NCI-H524 treated with DMSO at 0.1 percent for 48 hours (cell line): ENCODE data around the gene KYNU.
"Not testable (repeated sequence)": the region's sequence is repeated elsewhere in the genome, so short reads cannot be mapped to it uniquely, and the experiment has no call there.

Experiments used
- DNase-seq: peaks from one replicate; lab custom pipeline; 2025; lab: John Stamatoyannopoulos, UW

Gene KYNU

GRCh38 chr2:142871396-142871795, 6.1 kb upstream of the KYNU start:
- DNase-seq, result no peak

GRCh38 chr2:142872882-142873724, 4.4 kb upstream of the KYNU start:
- no peak for DNase-seq

DNA sequence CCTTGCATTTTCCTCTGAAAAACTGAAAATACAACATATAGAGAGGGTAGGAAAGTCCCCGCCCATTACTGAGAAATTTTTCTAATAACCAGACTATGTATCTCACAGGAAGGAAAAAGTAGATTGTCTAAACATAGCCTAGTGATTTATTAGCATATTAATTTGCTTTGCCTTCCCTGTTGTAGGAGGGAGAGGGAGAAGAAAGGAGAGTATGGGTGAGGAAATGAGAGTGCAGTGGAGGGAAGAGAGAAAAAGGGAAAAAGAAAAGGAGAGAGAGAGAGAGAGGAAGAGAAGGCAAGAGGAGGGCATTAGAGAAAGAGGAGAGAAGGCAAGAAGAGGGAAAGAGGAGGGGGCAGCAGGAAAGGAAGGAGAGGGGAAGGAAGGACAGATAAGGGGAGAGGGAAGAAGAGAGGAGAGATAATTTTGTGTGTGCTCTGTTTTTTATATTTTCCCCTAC, 3.6 kb upstream of the KYNU start:
- DNase-seq, result no peak

DNA sequence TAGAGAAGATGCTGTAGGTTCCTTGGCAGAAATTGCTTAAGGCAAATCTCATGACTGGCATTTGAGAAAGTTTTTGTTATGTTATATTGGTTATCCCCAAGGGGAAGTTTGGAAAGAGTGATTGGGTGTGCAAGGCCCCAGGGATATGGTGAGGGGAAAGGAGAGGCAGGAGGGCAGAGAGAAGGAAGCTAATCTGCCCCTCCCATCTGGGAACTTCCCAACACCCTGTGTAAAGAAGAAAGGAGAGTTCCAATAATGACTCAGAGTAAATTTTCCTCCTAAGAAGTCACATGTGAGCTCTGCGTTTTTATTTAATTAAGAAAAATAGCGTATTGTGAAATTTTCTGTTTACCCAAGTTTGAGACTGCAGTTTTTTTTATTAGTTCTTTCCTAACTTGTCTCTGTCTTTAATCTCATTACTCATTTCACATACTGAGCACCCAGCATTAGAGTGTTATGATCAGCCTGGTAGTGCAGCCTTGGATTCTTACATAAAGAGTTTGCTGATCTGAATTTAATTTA, 3.1 kb upstream of the KYNU start:
- DNase-seq, result no peak

- no peak for DNase-seq
Observed at GRCh38 chr2:142875010-142875409, 2.5 kb upstream of the KYNU start.

GRCh38 chr2:142875652-142876051, 1.8 kb upstream of the KYNU start:
- DNase-seq, result no peak

- no peak for DNase-seq
Observed at GRCh38 chr2:142876423-142876822, 1.0 kb upstream of the KYNU start.

DNA sequence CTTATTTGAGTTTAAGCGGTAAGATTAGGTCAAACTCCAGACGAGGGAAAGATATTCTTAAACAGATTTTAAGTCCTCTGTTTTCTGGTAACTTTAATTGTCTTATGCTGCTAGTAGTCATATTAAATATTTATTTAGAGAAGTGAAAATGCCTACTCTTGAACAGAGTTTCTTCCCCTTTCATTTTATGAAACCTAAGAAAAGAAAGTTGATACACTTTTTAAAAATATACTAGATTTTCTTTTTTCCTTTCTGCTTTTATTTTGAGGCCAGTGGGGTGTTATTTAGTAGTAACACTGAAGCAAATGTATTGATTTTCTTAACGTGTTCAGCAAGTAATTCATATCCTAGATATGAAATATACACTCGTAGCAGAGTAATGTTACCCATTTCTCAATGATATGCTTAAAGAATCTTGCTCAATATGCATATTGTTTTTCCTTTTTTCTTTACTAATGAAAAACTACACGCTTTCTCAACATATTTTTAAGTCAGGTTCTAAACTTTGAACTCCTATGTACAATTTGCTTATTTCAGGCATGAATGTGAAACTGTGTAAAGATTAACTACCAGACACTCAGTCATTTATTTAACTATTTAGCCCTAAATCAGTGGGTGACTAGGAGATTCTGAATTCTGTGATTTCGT, 691 bp downstream of the KYNU start:
- DNase-seq, result no peak

DNA sequence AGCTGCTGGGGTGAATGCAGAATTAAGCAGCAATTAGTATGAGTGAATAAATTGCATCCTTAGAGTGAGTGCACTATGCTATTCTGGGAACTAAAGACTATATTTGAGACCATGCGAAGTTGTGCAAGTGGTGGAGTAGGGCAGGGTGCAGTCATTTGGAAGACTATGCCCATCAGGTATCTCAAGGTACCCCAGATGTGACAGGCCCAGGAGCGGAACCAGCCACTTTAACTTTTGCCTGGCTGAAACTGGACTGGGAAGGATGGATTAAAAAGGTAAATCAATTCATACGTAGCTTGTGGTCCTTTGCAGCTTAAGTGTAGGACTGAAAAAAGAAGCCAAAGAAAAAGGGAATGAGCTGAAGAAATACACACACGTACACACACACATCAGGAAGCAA, 1.7 kb downstream of the KYNU start:
- DNase-seq, result no peak

DNA sequence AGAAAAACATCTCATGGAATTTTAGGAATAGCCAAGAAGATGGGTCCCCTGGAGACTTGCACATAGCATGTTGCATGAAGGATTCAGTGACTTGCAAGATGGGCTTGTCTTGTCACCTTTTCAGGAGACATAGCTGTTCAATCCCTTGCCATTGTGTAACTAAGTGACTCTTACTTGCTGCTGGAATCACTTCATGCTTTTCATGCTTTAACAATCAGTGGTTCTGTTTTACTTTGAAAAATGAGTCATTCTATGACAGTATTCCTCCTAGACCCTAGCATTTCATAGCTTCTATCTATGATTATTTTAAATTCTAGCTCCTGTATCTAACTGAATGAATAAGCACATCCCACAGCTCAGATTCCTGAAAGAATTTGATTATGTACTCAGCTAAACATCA, 2.8 kb downstream of the KYNU start:
- no peak for DNase-seq

DNA sequence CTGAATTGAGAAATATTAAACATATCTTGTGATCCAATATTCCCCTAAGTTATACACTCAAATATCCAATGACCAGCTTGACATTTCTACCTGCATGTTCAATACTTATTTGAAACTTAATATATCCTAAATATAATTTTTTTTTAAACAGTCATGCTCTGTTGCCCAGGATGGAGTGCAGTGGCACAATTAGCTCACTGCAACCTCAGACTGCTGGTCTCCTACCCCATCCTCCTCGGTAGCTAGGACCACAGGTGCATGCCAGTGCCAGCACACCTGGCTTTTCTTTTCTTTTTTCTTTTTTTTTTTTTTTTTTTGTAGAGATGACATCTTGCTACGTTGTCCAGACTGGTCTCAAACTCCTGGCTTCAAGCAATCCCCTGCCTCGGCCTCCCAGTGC, 4.2 kb downstream of the KYNU start:
- DNase-seq, result no peak

GRCh38 chr2:142882500-142882899, 5.0 kb downstream of the KYNU start:
- not testable (repeated sequence) for DNase-seq

GRCh38 chr2:142883526-142883925, 6.1 kb downstream of the KYNU start:
- DNase-seq, result no peak

DNA sequence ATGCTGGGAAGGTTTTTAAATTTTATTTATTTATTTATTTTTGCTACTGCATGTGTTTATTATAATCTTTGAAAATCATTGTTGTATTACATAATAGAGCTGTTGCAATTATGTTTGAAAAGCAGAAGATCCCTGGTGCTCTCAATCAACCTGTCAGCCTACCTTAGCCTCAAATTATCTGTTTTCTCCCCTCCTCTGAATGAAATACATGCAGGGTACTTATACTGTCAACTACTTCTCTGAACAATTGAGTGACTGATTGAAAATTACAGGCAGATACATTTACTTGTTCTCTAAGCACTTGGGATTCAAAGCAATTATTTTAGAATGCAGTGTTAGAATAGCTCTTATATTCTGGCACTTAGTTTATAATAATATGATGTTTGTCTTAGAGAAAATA, 8.1 kb downstream of the KYNU start:
- DNase-seq, result no peak

DNA sequence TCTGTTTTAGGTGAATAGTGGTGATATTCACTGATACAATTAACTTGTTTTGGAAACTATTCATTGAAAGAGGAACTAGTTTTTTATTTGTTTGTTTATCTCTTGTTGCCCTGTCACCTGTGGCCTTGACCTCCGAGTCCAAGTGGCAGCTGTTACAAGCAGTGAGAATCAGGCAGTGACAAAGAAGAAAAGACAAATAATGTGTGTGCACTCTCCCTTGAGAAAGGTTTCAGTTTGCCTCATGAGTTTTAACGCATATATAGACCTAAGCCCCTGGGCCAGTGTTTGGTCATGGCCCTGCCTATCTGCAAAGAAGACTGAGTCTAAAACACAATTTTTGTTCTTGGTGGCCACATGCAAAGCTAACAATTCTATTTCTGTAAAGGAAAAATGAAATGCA, 15.3 kb downstream of the KYNU start:
- DNase-seq, result no peak

- no peak for DNase-seq
Observed at GRCh38 chr2:142893241-142893640, 15.8 kb downstream of the KYNU start.

DNA sequence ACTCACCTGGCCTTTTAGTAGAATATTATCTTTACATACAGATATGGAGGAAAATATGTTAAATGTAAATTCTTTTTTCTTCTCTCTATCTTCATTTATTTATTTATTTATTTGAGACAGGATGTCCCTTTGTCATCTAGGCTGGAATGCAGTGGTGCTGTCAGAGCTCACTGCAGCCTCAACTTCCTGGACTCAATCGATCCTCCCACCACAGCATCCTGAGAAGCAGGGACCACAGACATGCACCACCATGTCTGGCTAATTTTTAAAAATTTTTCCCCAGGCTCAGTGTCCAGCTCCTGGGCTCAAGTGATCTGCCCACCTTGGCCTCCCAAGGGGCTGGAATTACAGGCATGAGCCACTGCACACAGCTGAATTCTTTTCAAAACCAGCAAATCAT, 20.3 kb downstream of the KYNU start:
- DNase-seq, result no peak

GRCh38 chr2:142900327-142900726, 22.9 kb downstream of the KYNU start:
- not testable (repeated sequence) for DNase-seq

- DNase-seq, result no peak
Observed at GRCh38 chr2:142901780-142902179, 24.3 kb downstream of the KYNU start.

DNA sequence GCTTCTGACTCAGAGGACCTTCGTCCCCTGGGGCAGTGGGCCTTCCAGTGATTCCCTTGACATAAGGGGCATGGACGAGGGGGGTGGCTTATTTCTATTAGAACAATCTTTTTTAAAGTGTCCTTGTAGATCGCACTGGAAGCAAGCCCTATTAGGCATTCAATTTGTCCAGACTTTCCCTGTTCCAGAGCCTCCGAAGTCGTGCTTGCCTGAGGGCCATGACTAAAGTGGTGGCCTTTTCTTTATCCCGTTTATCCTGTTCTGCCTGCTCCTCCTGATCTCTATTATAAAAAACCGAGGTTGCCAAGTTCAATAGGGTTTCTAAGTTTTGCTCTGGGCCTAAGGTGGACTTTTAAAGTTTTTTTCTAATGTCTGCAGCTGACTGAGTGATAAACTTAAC, 26.3 kb downstream of the KYNU start:
- not testable (repeated sequence) for DNase-seq

GRCh38 chr2:142907653-142908052, 30.2 kb downstream of the KYNU start:
- DNase-seq, result no peak

DNA sequence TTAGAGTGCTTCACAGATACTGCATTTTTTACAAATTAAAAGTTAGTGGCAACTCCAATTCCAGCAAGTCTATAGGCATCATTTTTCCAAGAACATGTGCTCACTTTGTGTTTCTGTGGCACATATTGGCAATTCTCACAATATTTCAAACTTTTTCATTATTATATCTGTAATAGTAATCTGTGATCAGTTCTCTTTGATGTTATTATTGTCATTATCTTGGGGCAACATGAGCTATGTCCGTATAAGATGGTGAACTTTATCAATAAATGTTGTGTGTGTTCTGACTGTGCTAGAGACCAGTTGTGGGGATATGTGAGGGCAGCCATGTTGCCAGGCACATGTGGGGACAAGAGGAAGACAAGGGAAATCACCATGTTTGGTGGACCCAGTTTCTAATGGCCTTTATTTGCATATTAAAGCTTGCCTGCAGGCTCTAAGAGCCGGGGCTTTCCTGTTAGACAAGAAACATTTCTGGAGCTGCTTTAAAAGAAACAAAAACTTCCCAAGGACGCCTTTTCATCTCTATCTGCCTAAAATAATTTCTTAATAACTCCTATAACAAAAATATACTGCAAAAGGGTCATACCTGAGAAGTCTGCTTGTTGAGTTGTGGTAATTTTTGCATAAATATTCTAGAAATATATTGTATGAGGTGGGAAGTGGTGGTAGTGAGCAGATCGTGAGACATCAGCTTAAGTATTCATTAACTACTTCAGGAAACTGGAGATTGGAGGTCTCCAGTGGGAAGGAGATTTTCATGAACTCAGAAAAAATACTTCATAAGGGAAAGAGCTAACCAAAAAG, 37.2 kb downstream of the KYNU start:
- DNase-seq, result no peak

- no peak for DNase-seq
Observed at GRCh38 chr2:142915502-142915901, 38.0 kb downstream of the KYNU start.
